Endothelial cell of hepatic sinusoid (primary cell): ENCODE results near the gene FADS2.

Experiments used
- in situ Hi-C: cut with HindIII; loops from 2 replicates; pipeline ENCODE4 v1.10.0; 2017; ENCODE audit warnings: low sequenced_read_pairs

The FADS2 gene

DNA sequence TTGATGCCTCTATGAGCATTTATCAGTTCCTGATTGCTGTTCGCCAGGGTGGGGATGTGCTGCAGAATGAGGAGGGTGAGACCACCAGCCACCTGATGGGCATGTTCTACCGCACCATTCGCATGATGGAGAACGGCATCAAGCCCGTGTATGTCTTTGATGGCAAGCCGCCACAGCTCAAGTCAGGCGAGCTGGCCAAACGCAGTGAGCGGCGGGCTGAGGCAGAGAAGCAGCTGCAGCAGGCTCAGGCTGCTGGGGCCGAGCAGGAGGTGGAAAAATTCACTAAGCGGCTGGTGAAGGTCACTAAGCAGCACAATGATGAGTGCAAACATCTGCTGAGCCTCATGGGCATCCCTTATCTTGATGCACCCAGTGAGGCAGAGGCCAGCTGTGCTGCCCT is 32.6 kb upstream of the FADS2 start:
- in situ Hi-C loops: loop anchor here (10.0 kb wide), 1 partner anchor 49 kb away; no protein-coding TSS in a partner anchor

DNA sequence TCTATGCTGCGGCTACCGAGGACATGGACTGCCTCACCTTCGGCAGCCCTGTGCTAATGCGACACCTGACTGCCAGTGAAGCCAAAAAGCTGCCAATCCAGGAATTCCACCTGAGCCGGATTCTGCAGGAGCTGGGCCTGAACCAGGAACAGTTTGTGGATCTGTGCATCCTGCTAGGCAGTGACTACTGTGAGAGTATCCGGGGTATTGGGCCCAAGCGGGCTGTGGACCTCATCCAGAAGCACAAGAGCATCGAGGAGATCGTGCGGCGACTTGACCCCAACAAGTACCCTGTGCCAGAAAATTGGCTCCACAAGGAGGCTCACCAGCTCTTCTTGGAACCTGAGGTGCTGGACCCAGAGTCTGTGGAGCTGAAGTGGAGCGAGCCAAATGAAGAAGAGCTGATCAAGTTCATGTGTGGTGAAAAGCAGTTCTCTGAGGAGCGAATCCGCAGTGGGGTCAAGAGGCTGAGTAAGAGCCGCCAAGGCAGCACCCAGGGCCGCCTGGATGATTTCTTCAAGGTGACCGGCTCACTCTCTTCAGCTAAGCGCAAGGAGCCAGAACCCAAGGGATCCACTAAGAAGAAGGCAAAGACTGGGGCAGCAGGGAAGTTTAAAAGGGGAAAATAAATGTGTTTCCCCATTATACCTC is 32.1 kb upstream of the FADS2 start:
- in situ Hi-C loops: loop anchor here (10.0 kb wide), 1 partner anchor 49 kb away; no protein-coding TSS in a partner anchor

DNA sequence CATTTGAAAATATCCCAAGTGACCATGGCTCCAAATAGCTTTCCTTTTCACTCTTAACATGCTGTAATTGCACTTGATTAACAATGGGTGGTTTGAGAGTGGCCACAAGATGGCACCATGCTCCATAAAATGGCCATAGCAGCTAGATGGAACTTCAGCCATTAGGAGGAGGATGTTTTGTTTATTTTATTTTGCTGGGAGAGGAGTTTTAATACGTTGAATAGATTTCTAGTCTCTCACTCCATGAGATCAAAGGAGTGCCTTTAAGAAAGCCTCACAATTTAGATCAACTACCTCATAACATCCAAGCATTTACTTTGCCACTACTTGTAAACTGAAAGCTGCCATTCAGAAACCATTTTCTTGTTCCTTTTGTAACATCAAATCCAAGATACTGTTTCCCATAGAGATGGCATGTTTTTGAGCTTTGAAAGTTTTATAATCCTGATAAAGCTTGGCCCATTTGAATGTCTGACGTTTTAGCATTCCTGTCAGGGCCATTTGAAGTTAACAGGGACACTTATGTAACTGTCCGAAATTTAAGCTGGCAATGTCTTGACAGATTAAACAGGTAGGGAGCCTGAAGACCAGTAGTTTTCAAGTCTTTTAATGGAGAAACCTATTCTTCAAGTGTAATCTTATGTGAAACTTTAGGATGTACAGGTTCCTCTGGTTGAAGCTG is 30.7 kb upstream of the FADS2 start:
- in situ Hi-C loops: loop anchor here (10.0 kb wide), 1 partner anchor 47 kb away; no protein-coding TSS in a partner anchor

DNA sequence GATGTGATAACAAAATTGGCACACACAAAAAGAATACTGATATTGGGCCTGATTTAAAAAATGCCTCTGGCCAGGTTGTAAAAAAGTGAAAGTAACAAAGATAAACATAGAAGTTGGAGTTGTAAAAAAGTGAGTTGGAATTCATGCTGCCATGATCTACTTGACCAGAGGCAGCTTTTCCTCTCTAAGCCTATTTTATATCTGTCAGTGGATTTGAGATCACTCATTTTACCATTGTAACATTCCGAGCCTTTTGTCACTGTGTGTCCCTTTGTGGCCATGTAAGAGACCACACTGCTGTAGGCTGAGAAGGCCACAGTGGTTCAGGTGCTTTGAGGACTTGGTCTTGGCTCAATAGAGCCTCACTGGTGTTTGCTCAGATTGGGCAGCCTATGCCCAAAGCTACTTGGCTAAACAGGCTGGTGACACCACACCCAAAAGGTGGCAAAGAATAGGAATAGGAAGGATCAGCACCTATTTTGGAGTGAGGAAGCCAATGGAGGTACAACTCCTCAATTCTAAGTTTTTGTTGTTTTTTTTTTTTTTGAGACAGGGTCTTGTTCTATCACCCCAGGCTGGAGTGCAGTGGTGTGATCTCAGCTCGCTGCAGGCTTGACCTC is 28.3 kb upstream of the FADS2 start:
- in situ Hi-C loops: loop anchor here (10.0 kb wide), 1 partner anchor 45 kb away; no protein-coding TSS in a partner anchor

DNA sequence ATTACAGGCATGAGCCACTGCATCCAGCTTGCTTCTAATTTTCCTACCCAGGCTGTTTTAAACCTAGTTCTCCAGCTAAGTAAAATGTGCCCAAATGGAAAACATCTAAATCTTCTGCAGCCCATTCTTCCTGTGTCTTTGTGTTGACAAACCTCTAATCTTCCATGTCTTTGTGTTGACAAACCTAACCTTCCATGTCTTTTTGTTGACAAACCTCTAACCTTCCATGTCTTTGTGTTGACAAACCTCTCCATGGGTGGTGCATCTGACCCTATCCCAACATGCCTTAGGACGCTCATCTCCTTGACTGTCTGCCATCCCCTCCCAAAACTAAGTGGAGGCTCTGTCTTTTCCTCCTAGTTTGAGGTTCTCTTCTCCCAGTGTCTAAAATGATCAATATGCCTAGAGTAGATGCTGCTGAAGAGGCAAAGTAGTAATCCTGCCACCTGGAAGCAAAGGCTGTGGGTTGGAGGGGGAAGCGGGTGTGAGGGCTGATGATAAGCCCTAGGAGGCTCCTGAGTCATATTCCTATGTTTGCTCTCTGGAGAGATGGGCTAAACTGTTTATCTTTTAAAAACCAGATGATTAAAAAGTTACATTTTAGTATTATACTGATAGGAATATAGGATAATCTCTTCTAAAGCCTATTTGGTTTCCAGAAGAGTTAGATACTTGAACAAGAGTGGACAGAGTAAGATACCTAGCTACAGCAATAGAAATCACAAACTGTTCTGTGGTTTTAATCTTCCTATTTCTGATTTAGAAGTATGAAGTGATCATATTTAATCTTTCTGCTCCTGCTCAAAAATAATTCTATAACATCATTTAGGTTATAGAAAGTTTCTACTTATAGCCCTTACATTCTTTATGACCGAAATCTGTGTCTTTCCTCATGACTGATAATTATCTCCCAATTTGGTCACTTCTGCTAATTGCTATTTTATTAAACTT is 27.5 kb upstream of the FADS2 start:
- in situ Hi-C loops: no loop called here

DNA sequence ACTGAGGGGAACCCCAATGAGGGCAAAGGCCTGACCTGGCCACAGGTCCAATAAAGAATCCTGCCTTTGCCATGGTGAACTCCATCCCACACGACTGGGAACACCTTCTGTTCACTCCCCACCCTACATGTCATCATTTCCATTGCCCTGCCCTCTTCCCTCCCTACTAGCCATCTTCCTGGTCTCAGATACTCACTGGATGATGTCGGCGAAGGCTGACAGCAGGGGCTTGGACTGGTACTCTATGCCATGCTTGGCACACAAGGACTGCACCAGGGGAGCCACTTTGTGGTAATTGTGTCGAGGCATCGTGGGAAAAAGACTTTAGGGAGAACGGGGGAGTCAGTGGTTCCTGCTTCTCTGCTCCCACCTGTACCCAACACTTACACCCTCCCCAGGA is 25.5 kb upstream of the FADS2 start:
- in situ Hi-C loops: no loop called here

DNA sequence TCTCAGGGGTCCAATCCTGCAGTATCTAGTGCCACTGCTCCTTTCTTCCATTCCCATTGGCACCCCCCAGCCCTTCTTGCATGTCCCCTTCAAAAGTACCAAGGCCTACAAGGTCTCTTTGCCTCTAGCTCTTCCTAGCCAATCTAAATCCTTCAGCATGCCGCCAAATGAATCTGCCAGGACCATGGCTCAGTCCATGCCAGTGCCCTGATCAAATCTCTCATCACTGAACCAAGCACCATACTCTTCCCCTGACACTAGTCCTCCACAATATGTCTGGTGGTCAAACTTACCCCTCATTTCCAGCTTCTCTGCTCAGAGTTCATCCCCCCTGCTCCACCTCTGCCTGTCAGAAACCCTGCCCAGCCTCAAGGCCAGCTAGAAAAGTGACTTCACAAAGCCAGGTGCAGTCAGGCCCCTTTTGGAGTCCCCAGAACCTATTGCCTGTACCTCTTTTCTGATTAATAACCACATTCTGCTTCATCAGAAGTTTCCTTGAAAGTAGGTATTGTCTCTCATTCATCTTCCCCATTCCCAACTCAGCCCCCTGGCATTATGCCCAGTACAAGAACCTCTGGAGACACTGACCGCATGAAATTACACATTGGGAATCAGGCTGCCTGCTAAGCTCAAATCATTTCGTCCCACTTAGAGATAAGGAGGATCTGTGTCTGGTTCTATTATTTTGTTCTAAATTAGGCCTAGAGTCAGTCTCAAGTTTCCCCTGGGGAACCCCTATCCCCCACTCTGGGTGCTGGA is 24.0 kb upstream of the FADS2 start:
- in situ Hi-C loops: no loop called here

DNA sequence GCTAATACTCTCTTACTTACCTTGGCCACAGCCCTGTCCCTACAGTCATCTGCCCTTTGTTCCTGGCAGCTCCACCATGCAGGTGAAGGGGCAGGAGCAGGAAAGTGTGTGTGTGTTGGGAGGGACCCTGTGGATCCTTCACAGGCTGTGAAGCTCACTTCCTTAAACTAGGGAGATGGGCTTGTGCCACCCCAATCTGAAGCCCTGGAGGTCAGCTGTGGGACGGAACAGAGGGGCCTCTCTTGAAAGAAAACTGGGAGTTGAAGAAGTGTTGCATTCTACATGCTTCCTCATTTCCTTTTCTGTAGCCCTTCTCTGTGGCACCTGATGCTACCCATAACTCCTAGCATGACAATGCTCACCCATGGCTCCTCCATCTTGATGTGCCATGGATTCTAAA is 23.0 kb upstream of the FADS2 start:
- in situ Hi-C loops: no loop called here

DNA sequence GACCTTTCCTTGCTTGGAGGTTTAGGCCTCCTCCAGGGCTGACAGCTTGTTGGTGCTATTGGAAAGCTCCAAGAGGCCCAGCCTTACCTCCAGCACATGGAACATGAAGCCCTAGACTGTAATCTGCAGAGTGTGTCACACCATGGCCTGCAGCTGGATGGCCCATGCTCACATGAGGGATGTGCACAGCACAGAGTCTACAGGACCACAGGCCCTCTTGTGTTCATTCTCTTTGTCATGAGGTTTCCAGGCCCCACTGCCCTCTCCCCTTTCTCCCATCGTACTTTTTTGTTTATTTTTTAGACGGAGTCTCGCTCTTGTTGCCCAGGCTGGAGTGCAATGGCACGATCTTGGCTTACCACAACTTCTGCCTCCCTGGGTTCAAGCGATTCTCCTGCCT is 21.3 kb upstream of the FADS2 start:
- in situ Hi-C loops: no loop called here

DNA sequence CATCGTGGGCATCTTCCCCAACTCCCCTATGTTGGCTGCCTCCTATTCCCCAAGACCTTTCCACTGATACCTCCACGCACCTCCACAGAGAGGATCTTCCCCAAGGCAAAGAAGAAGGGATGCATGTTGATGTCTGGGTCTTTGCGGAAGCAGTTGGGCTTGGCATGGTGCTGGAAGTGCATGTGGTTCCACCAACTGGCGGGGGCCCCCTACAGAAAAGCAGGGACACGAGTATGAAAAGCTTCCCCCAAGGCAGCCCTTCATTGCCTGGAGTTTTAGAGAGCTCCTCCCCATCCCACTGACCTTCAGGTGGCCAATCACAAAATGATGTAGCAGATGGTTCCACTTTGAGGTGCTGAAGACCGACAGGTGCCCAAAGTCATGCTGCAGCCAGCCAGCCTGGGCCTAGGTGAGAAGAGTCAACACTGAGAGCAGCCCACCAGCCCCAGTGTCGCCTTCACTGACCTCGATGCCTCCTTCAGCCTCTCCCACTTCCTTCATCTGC is 17.4 kb upstream of the FADS2 start:
- in situ Hi-C loops: loop anchor here (10.0 kb wide), 2 partner anchors 154 to 294 kb away; partner anchors contain the start of gene FTH1

DNA sequence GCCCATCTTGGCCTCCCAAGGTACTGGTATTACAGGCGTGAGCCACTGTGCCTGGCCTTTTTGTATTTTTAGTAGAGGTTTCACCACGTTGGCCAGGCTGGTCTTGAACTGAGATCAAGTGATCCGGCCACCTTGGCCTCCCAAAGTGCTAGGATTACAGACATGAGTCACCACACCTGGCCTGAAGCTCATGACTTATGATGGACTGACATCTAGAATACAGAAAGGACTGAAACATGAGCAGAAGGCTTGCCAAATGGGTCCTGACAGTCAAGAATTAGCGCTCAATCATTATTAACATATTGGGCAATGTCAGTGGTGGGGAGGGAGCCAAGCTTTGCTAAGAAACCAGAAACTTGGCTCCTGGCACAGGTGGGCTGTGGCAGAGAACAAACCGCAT is 16.3 kb upstream of the FADS2 start:
- in situ Hi-C loops: loop anchor here (10.0 kb wide), 2 partner anchors 153 to 293 kb away; partner anchors contain the start of gene FTH1

DNA sequence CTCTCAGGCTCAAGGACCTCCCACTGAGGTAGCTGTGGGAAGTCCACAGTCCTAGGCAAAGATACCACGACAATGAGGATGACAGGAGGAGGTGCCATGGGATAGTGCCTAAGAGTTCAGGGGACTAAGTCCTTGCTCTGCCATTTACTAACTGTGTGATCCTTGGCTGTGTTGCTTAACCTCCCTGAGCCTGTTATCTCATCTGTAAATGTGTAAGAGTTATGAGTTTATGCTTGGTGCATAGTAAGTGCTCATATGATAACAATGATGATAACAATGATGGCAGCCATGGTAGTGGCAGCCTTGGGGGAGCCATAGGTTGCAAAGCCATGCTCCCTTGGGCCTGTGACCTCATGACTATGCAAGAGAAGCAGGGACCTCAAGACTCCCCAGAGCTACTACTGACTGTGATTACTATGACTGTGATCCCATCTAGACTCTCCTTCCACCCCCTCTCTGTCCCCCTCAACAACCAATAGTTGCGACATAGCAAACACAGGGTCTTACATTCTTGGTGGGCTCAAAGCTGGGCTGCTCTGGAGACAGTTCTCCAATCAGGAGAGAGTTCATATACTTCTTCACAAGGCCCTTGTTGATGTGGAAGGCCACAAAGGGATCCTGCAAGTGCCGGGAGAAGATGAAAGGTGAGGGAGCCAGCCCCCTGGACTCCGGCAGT is 15.2 kb upstream of the FADS2 start:
- in situ Hi-C loops: loop anchor here (10.0 kb wide), 2 partner anchors 152 to 292 kb away; partner anchors contain the start of gene FTH1

DNA sequence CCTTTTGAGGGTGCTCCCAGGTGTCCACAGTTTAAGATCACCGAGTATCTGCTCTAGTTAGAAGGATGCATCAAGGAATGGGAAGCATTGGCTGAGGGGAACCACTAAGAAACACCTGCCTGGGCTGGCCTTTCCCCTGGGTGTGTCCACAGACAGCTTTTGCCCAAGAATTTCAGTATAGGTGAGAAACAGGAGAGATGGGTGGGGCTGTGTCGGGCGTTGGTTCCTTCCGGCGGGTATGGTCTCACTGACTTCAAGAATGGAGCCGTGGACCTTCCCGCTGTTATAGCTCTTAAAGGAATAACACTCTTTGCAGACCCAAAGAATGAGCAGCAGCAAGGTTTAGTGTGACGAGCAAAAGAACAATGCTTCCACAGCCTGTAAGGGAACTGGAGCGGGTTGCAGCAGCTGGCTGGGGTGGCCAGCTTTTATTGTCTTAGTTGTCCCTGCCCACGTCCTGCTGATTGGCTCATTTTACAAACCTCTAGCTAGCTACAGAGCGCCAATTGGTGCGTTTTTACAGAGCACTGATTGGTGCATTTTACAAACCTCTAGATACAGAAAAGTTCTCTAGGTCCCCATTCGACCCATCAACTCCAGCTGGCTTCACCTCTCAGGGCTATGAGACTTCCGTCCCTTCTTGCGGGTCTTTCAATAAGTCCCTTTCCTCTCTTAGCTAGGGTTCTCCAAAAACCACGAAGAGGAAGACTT is 13.7 kb upstream of the FADS2 start:
- in situ Hi-C loops: loop anchor here (10.0 kb wide), 2 partner anchors 150 to 290 kb away; partner anchors contain the start of gene FTH1

DNA sequence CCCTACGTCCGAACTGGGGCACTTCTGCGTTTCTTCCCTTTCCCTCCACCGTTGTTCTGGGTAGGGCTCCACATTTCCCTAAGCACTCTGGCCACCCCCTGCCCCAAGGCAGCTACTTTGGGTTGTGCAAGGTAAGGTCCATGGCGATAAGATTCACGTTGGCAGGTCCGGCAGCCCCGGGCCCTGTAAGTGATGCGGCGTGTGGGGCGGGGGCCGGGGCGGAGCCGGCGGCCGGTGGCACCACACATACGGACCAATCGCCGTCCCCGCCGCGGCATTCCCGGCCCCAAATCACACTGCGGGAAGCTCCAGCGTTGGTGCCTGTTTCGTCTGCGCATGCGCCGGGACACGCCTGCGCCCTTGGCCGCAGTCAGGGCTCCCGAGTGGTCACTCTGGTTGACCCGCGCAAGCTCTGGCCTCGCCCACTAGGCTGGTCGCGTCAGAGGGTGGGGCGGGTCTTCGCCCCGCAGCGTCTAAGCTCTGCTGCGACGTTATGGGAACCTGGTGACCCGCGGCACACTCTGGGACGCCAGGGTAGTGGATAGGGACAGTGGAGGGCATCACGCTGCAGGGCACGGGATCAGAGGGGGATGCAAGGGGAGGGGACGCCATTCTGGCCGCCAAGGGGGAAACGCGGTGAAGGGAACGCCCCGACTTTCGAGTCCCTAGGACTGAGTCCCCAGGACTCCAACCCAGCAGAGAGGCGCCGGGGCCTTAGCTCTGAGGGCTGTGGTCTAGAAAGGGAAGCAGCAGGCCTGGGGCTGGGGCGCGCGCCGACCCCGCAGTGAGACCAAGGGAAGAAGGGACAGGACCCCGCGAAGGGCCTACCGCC is 12.9 kb upstream of the FADS2 start:
- in situ Hi-C loops: loop anchor here (10.0 kb wide), 2 partner anchors 150 to 290 kb away; partner anchors contain the start of gene FTH1

DNA sequence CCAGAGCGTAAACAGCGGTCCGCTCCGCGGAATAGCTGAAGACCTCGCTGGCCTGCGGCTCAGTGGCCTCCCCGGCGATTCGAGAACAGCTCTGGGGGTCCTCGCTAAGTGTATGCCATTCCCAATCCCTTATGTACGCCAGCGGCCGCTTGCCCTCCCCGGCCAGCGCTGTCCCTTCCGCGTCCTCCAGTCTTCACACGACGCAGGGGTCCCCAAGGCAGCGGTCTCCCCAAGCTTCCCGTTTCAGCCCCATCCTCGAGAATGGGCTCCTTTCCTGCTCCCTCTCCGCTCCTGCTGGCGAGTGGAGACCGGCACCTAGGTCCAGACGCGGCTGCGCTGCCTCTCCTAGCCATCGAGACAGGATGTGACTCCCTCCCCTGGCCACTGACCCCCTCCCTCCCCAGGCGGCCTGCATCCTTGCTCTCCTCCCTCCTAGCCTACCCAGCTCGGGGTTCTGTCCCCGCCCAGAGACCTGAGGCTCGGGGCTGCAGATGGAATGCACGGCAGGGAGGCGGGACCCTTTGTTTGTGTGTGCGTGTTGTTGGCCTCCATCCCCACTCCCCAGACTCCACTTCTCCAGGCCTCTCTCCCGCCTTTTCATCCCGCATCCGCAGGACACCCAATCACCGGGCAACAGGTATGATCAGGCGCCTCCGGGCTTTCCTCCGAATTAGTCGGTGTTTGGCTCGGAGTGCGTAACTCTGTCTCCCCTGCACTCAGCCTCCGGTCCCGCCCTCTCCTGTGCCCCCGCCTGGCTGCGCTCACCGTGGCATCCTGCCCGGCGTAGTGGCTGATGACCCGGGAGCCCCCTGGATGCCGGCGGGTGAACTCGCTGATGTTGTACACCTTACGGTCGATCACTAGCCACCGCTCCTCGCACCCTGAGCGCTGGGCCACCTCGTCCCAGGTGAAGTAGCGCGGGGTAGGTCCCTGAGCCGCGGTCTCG is 12.0 kb upstream of the FADS2 start:
- in situ Hi-C loops: loop anchor here (10.0 kb wide), 2 partner anchors 149 to 289 kb away; partner anchors contain the start of gene FTH1

DNA sequence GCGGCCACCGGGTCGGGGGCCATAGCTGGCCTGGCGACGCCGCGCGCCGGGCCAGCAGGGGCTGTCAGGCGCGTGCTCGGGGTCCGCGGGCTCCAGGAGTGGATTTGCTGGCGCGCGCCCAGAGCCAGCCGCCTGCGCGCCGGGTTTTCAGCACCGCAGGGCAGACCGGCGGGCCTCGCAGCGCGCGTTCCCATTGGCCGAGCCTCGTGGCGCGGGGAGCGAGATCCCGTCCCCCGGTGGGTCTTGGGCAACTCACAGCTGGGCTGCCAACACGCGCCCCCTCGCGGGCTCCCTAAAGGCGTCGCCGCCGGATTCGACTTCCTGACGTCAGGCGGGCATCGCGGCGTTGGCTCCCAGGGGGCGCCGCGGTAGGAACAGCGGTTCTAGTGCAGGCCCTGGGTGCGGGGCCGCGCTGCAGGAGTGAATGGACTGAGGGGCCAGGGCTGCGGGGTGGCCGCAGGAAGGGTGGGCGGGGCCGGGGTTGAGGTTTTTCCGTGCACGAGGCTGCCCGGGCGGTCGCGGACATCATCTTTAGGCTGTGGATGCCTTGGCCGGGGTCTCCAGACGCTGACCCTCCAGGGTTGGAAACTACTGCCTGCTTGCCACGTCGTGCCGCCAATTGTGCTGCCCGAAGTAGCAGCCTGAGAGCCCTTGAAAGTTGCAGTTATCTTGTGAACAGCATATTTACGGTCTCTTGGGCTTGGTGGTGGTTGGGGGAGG is 11.2 kb upstream of the FADS2 start, which contains the start of gene FADS1:
Gene FADS1 (minus strand): TSS at position 268 of the 720 bp plus-strand sequence. CDS start 74 bp downstream, at position 194.
- in situ Hi-C loops: loop anchor here (10.0 kb wide), 2 partner anchors 148 to 288 kb away; partner anchors contain the start of gene FTH1
